Hippocampal formation (tissue), 2 donors: ENCODE data around the gene KRTAP20-1.

Experiments used
- DNase-seq, 2 donors: peaks; one replicate each; lab custom pipeline; 2025; lab: John Stamatoyannopoulos, UW

The KRTAP20-1 gene

GRCh38 chr21:30646904-30647414, 30.7 kb downstream of the KRTAP20-1 start:
- DNase-seq = no peak

GRCh38 chr21:30652891-30653290, 36.7 kb downstream of the KRTAP20-1 start:
- no peak for DNase-seq
